Smooth muscle cell (in vitro differentiated cells): Measurements from ENCODE around the gene SLIT1. TPM values are rescaled to one million over a fixed set of nuclear protein-coding genes. Genes with fewer than 3 reads are reported as not detected.

Source experiments
- DNase-seq: peaks from one replicate; lab custom pipeline; 2025; ENCODE audit not compliant: unreplicated experiment; lab: John Stamatoyannopoulos, UW
- H2AFZ ChIP-seq: fragments of 200-600 bp; sonication (generic); 2 replicates; pipeline ENCODE4 v1.6.0; 2016; ENCODE audit warnings: antibody characterized with exemption, low read depth, mild to moderate bottlenecking
- H3F3A ChIP-seq: fragments of 200-600 bp; sonication (generic); 2 replicates; pipeline ENCODE4 v1.6.0; 2017; ENCODE audit warnings: antibody characterized with exemption, low read depth
- H3K27ac ChIP-seq: fragments of 200-600 bp; sonication (generic); 2 replicates; pipeline ENCODE4 v1.5.1; 2016; ENCODE audit warnings: low read depth, mild to moderate bottlenecking
- H3K27me3 ChIP-seq: fragments of 200-600 bp; sonication (generic); 2 replicates; pipeline ENCODE4 v1.6.1; 2016; ENCODE audit warnings: low read depth, mild to moderate bottlenecking
- H3K36me3 ChIP-seq: fragments of 200-600 bp; sonication (generic); 2 replicates; pipeline ENCODE4 v1.5.1; 2016; ENCODE audit warnings: low read depth
- H3K4me1 ChIP-seq: fragments of 200-600 bp; sonication (generic); 2 replicates; pipeline ENCODE4 v1.5.1; 2016; ENCODE audit warnings: low read depth
- H3K4me2 ChIP-seq: fragments of 200-600 bp; sonication (generic); 2 replicates; pipeline ENCODE4 v1.6.0; 2016; ENCODE audit warnings: mild to moderate bottlenecking
- H3K4me3 ChIP-seq: fragments of 200-600 bp; sonication (generic); 2 replicates; pipeline ENCODE4 v1.5.1; 2016; ENCODE audit warnings: mild to moderate bottlenecking
- H3K79me2 ChIP-seq: fragments of 200-600 bp; sonication (generic); 2 replicates; pipeline ENCODE4 v1.6.0; 2016; ENCODE audit warnings: low read depth, mild to moderate bottlenecking
- H3K9ac ChIP-seq: fragments of 200-600 bp; sonication (generic); 2 replicates; pipeline ENCODE4 v1.6.0; 2016; ENCODE audit warnings: low read depth
- H3K9me3 ChIP-seq: fragments of 200-600 bp; sonication (generic); replicated peaks from 2 replicates; pipeline ENCODE4 v1.5.1; 2016; ENCODE audit warnings: low read depth
- H4K20me1 ChIP-seq: fragments of 200-600 bp; sonication (generic); 2 replicates; pipeline ENCODE4 v1.6.0; 2016; ENCODE audit warnings: low read depth
- WGBS: methylation state at CpG from one replicate; pipeline ENCODE4 v1.1.7; 2016; ENCODE audit warnings: low lambda C conversion rate; 5-methylcytosine and 5-hydroxymethylcytosine counted together
- polyA plus RNA-seq: library from polyadenylated mRNA; unstranded; fragments of >200 nt; fragmentation: Nextera tagmentation; extraction: Ambion mirVana; gene quantifications from 2 replicates; pipeline ENCODE4 v1.2.1, GENCODE V29; 2016
- total RNA-seq: library from RNA; depleted of rRNA; stranded (reverse); fragments of >200 nt; gene quantifications from 2 replicates; pipeline ENCODE4 v1.2.3, GENCODE V29; 2014
- TF ChIP-seq, protein P1 (sequence below): fragments of 200-600 bp; sonication (generic); IDR thresholded peaks from 2 replicates; pipeline ENCODE4 v1.5.1; 2017; ENCODE audit warnings: borderline replicate concordance, mild to moderate bottlenecking, antibody characterized with exemption; ENCODE audit not compliant: insufficient read depth, poor library complexity, severe bottlenecking

The SLIT1 gene
- total and polyA plus RNA-seq, 2 experiments from 2014 or later = 0.15 TPM; not detected in 1

DNA sequence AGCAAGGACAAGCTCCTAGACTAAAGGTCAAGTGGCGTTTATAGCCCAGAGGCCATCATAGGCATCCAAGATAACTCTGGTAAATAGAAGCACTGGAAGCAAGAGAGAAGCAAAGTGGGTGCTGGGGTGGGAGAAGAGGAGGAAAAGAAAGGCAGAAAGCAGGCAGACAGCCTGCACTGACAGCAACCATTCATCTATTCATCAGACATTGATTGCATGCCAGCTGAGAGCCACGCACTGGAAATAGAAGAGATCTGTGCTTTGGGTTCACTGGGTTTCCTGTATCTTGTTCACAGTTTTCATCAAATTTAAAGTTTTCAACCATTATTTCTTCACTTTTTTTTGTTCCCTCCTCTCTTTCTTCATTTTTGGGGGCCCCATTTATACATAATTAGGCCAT, 4.7 kb upstream of the SLIT1 start:
- Histone ChIP-seq H2AFZ (no peak overlapping the region), H3K4me2 (no peak overlapping the region), H3K36me3 (no peaks in the 10 kb centered on the region), H3K27ac (no peak overlapping the region), H3K27me3 (peaks cover 90% of the 10 kb centered on the region), H4K20me1 (no peaks in the 10 kb centered on the region), H3K4me3 (no peak overlapping the region), H3K9me3 (no peaks in the 10 kb centered on the region), H3F3A (no peaks in the 10 kb centered on the region), H3K9ac (no peak overlapping the region), H3K79me2 (no peaks in the 10 kb centered on the region), H3K4me1 (no peaks in the 10 kb centered on the region)
- no peak for DNase-seq
- WGBS = 80% methylated on average over 2 of the region's 2 CpGs
- TF ChIP-seq, protein P1, sequence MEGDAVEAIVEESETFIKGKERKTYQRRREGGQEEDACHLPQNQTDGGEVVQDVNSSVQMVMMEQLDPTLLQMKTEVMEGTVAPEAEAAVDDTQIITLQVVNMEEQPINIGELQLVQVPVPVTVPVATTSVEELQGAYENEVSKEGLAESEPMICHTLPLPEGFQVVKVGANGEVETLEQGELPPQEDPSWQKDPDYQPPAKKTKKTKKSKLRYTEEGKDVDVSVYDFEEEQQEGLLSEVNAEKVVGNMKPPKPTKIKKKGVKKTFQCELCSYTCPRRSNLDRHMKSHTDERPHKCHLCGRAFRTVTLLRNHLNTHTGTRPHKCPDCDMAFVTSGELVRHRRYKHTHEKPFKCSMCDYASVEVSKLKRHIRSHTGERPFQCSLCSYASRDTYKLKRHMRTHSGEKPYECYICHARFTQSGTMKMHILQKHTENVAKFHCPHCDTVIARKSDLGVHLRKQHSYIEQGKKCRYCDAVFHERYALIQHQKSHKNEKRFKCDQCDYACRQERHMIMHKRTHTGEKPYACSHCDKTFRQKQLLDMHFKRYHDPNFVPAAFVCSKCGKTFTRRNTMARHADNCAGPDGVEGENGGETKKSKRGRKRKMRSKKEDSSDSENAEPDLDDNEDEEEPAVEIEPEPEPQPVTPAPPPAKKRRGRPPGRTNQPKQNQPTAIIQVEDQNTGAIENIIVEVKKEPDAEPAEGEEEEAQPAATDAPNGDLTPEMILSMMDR = no peak

- Histone ChIP-seq H3K36me3 (no peaks in the 10 kb centered on the region), H3K4me1 (no peaks in the 10 kb centered on the region), H3K9ac (no peak overlapping the region), H4K20me1 (no peaks in the 10 kb centered on the region), H3K27me3 (peaks cover 96% of the 10 kb centered on the region), H3K9me3 (no peaks in the 10 kb centered on the region), H2AFZ (no peak overlapping the region), H3K4me3 (no peak overlapping the region), H3K27ac (no peak overlapping the region), H3K4me2 (no peak overlapping the region), H3F3A (no peaks in the 10 kb centered on the region), H3K79me2 (no peaks in the 10 kb centered on the region)
- DNase-seq = no peak
- 75% methylated on average over 11 of the region's 11 CpGs for WGBS
- TF ChIP-seq, protein P1 = no peak
Measured at GRCh38 chr10:97188261-97188711, 2.5 kb upstream of the SLIT1 start.

DNA sequence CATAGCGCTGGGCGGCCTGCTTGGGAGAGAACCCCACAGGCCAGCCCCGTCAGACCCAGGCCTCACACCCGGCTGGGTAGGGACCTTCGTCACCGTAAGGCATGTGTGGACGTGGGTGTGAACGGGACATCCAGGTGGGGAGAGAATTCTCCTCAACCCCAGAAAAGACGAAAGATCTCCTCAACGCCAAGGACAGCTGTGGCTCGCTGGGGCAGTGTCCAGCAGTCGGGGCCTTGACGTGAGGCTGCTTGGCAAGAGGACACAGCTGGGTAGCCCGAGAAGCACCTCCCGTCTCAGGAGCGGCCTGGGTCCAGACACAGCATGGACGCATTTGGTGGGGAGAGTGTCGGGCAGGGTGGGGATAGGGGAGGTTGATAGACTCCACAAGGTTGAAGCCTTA, 1.2 kb upstream of the SLIT1 start:
- H3K79me2 ChIP-seq = no peaks in the 10 kb centered on the region
- no peaks in the 10 kb centered on the region for H4K20me1 ChIP-seq

DNA sequence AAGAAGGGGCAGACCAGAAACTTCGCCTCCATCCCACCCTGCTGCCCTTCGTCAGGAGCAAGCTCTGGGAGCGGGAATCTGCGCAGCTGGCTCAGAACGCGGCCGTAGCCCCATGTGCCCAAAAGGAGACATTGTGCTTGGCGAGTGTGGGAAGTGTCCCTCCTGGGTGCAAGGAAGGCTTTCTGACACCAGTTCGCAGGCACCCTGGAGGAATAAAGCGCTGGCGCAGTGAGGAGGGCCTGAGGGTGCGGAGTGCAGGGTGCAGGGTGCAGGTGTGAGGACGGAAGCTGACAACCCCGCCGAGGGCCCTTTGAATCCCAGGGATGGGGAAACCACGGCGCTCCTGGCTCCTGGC, 811 bp downstream of the SLIT1 start:
- no peak for DNase-seq
- no peaks in the 10 kb centered on the region for H3K79me2 ChIP-seq
- H3K27me3 ChIP-seq = peaks cover 98% of the 10 kb centered on the region
- no peaks in the 10 kb centered on the region for H3K4me1 ChIP-seq
- no peak overlapping the region for H2AFZ ChIP-seq
- H3K27ac ChIP-seq = no peak overlapping the region
- WGBS = 16% methylated on average over 16 of the region's 17 CpGs
- TF ChIP-seq, protein P1 = no peak
- H3F3A ChIP-seq = no peaks in the 10 kb centered on the region
- no peaks in the 10 kb centered on the region for H3K9me3 ChIP-seq
- no peaks in the 10 kb centered on the region for H3K36me3 ChIP-seq
- H3K4me3 ChIP-seq = no peak overlapping the region
- H3K4me2 ChIP-seq = peak overlapping the region; percentile 78
- H4K20me1 ChIP-seq = no peaks in the 10 kb centered on the region
- H3K9ac ChIP-seq = no peak overlapping the region

More for the DNA sequence above, 1.2 kb upstream of the SLIT1 start:
- no peaks in the 10 kb centered on the region for H3K4me1 ChIP-seq
- no peak overlapping the region for H2AFZ ChIP-seq
- H3K9ac ChIP-seq = no peak overlapping the region
- DNase-seq = no peak
- H3K36me3 ChIP-seq = no peaks in the 10 kb centered on the region
- no peak overlapping the region for H3K4me3 ChIP-seq
- WGBS = 84% methylated on average over 18 of the region's 18 CpGs
- no peaks in the 10 kb centered on the region for H3F3A ChIP-seq
- no peak overlapping the region for H3K27ac ChIP-seq
- no peaks in the 10 kb centered on the region for H3K9me3 ChIP-seq
- H3K4me2 ChIP-seq = no peak overlapping the region
- H3K27me3 ChIP-seq = peaks cover 96% of the 10 kb centered on the region
- TF ChIP-seq, protein P1 = no peak
